Medulla oblongata (tissue), 1 donor: ENCODE measurements around the gene SUGP2.

ENCODE experiments used
- DNase-seq: peaks from one replicate; pipeline ENCODE4 v3.0.0-alpha.2; 2015; ENCODE audit errors: extremely low spot score

Gene SUGP2

GRCh38 chr19:19033426-19034203 is at the start of gene SUGP2, which contains the start of gene ARMC6:
Gene SUGP2, minus strand, starts transcription at chr19:19033517. Its CDS starts 2,446 bp downstream, at chr19:19031071.
Gene ARMC6, plus strand, starts transcription at chr19:19033603. Its CDS starts 607 bp downstream, at chr19:19034210.
- DNase-seq = peak; percentile 88

- DNase-seq = no peak
These were observed 48.4 kb upstream of the SUGP2 start for GRCh38 chr19:19081642-19082151.

- DNase-seq = no peak
These were observed 46.3 kb upstream of the SUGP2 start for GRCh38 chr19:19079571-19079970.

GRCh38 chr19:19078801-19079200 is 45.5 kb upstream of the SUGP2 start:
- no peak for DNase-seq

- DNase-seq = no peak
These were observed 43.8 kb upstream of the SUGP2 start for GRCh38 chr19:19077103-19077502.

GRCh38 chr19:19076476-19076875 is 43.2 kb upstream of the SUGP2 start:
- no peak for DNase-seq

- no peak for DNase-seq
These were observed 41.8 kb upstream of the SUGP2 start for GRCh38 chr19:19075126-19075525.

- DNase-seq = no peak
These were observed 41.0 kb upstream of the SUGP2 start for GRCh38 chr19:19074196-19074882.

GRCh38 chr19:19071897-19072296 is 38.6 kb upstream of the SUGP2 start:
- no peak for DNase-seq

GRCh38 chr19:19068659-19069654 is 35.6 kb upstream of the SUGP2 start:
- DNase-seq = peak; percentile 57

- DNase-seq = peak; percentile 9
These were observed 34.2 kb upstream of the SUGP2 start for GRCh38 chr19:19067276-19068072.

GRCh38 chr19:19064811-19065745 is 31.8 kb upstream of the SUGP2 start:
- peak; percentile 10 for DNase-seq

GRCh38 chr19:19064098-19064722 is 30.9 kb upstream of the SUGP2 start:
- DNase-seq = no peak

GRCh38 chr19:19063183-19064097 is 30.1 kb upstream of the SUGP2 start, which contains the start of gene SLC25A42:
Gene SLC25A42, plus strand, starts transcription at chr19:19063994. Its CDS starts 32,131 bp downstream, at chr19:19096125.
- peak; percentile 100 for DNase-seq

- DNase-seq = peak; percentile 3
These were observed 29.3 kb upstream of the SUGP2 start for GRCh38 chr19:19062454-19063182.

GRCh38 chr19:19061506-19061905 is 28.2 kb upstream of the SUGP2 start:
- peak; percentile 48 for DNase-seq
